OCI-LY7 (cell line): ENCODE results near the gene CRYBB1. TPM values are rescaled to one million over a fixed set of nuclear protein-coding genes. Genes with fewer than 3 reads are reported as not detected.
A peak's percentile ranks its signal among the peaks of the same experiment; 100 is the strongest.

Experiments used
- BruUV-seq: library from RNA; stranded (reverse); fragments of 400-500 nt; replicated peaks from 2 replicates; lab custom pipeline; 2021; lab: Mats Ljungman, UMichigan
- CTCF ChIA-PET: fragments of 300-600 bp; sonication (Branson Sonifier 250); formaldehyde crosslinking; loops from one replicate; lab custom pipeline; 2022; ENCODE audit warnings: antibody characterized with exemption; ENCODE audit not compliant: unreplicated experiment; lab: Charles Lee
- POLR2A ChIA-PET: fragments of 300-600 bp; sonication (Branson Sonifier 250); formaldehyde crosslinking; loops from one replicate; lab custom pipeline; 2022; ENCODE audit warnings: antibody characterized with exemption; lab: Charles Lee
- DNase-seq: peaks from one replicate; pipeline ENCODE4 v3.0.0-alpha.2; 2015; ENCODE audit warnings: low spot score
- H2AFZ ChIP-seq: fragments of 200-600 bp; sonication (generic), shearing (Covaris generic); 2 replicates; pipeline ENCODE4 v1.6.1; 2014; ENCODE audit warnings: mild to moderate bottlenecking, antibody characterized with exemption, low read length, moderate library complexity
- H3K27ac ChIP-seq: fragments of 200-600 bp; sonication (generic); 2 replicates; pipeline ENCODE4 v1.5.1; 2014; ENCODE audit warnings: mixed run types, low read depth, mild to moderate bottlenecking, moderate library complexity, low read length, inconsistent platforms; ENCODE audit not compliant: poor library complexity, severe bottlenecking
- H3K36me3 ChIP-seq: fragments of 200-600 bp; sonication (generic); 2 replicates; pipeline ENCODE4 v1.6.1; 2014; ENCODE audit warnings: mild to moderate bottlenecking, antibody characterized with exemption, low read length, moderate library complexity, mixed read lengths; ENCODE audit not compliant: insufficient read depth
- H3K4me1 ChIP-seq: fragments of 200-600 bp; sonication (generic); 2 replicates; pipeline ENCODE4 v1.5.1; 2014; ENCODE audit warnings: mild to moderate bottlenecking, low read length; ENCODE audit not compliant: insufficient read depth, poor library complexity, severe bottlenecking
- H3K4me2 ChIP-seq: fragments of 200-600 bp; sonication (generic); 2 replicates; pipeline ENCODE4 v1.6.1; 2014; ENCODE audit warnings: mild to moderate bottlenecking, low read length
- H3K4me3 ChIP-seq: fragments of 200-600 bp; sonication (generic); 2 replicates; pipeline ENCODE4 v1.5.1; 2014; ENCODE audit warnings: mild to moderate bottlenecking, low read depth, low read length; ENCODE audit not compliant: poor library complexity, severe bottlenecking
- H3K79me2 ChIP-seq: fragments of 200-600 bp; sonication (generic); 2 replicates; pipeline ENCODE4 v1.6.1; 2016; ENCODE audit warnings: low read depth, mild to moderate bottlenecking, low read length, moderate library complexity, mixed read lengths; ENCODE audit not compliant: insufficient read depth
- H3K9me2 ChIP-seq: fragments of 200-600 bp; sonication (generic); 2 replicates; pipeline ENCODE4 v1.6.1; 2016; ENCODE audit warnings: mild to moderate bottlenecking, low read length, mixed read lengths; ENCODE audit not compliant: insufficient read depth
- H3K9me3 ChIP-seq: fragments of 200-600 bp; sonication (generic); 2 replicates; pipeline ENCODE4 v1.6.1; 2014; ENCODE audit warnings: mild to moderate bottlenecking, mixed run types, low read length, mixed read lengths
- H4K20me1 ChIP-seq: fragments of 200-600 bp; sonication (generic); 2 replicates; pipeline ENCODE4 v1.6.1; 2014; ENCODE audit warnings: mild to moderate bottlenecking, antibody characterized with exemption, low read length, moderate library complexity, mixed read lengths; ENCODE audit not compliant: insufficient read depth
- EZH2phosphoT487 ChIP-seq: fragments of 200-600 bp; sonication (generic); IDR thresholded peaks from 2 replicates; pipeline ENCODE4 v1.6.1; 2018; ENCODE audit warnings: low read depth, borderline replicate concordance, mild to moderate bottlenecking, mixed run types, antibody characterized with exemption, low read length, moderate library complexity, mixed read lengths
- intact Hi-C: fragments of 100-400 bp; cut with micrococcal nuclease; formaldehyde crosslinking; loops from one replicate; pipeline ENCODE4 v1.10.0; 2022; ENCODE audit not compliant: unreplicated experiment
- total RNA-seq, 2 experiments: library from RNA; depleted of rRNA in 1 of 2; stranded (reverse); fragments of >200 nt in 1 of 2; shearing (Covaris generic) in 1 of 2; gene quantifications; 2 replicates each; pipeline ENCODE4 v1.2.3, GENCODE V29; 2014 to 2022
- TF ChIP-seq, protein P1 (sequence below): fragments of 200-600 bp; sonication (generic); conservative IDR thresholded peaks from 2 replicates; pipeline ENCODE4 v1.5.1; 2014; ENCODE audit warnings: mild to moderate bottlenecking, antibody characterized with exemption, low read length, moderate library complexity, mixed read lengths

CRYBB1 gene
- total RNA-seq, 2 experiments from 2014 or later, result 0.35 TPM; not detected in 1

DNA sequence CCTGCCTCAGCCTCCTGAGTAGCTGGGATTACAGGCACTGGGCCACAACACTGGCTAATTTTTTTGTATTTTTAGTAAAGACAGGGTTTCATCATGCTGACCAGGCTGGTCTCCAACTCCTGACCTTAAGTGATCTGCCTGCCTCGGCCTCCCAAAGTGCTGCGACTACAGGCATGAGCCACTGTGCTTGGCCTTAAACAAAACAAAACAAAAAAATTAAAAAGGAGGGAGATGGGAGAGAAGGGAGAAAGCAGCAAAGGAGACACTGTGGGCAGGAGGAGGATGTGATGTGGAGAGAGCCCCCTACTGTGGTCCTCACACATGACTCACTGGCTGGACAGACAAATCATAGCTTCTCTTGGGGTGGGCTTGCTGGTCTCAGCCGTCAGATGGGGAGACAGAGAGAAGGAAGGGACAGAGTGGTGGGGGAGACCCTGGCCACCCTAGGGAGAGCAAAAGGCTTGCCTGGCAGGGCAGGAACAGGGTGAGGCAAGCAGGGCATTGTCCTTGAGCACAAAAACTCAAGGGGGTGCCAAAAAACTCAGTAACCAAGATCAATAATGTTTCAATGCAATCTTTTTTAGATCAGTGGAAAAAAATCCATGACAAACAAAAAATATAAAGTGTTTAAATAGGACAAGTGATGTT is 59.5 kb downstream of the CRYBB1 start:
- Histone ChIP-seq H3K27ac (no peak overlapping the region), H3K4me3 (no peak overlapping the region), H2AFZ (no peak overlapping the region), H3K4me2 (no peak overlapping the region), H3K4me1 (peaks cover 21% of the 10 kb centered on the region), H3K9me3 (no peaks in the 10 kb centered on the region), H3K36me3 (no peaks in the 10 kb centered on the region), H3K9me2 (no peaks in the 10 kb centered on the region), H4K20me1 (no peaks in the 10 kb centered on the region), H3K79me2 (no peaks in the 10 kb centered on the region)
- no TSS peak for BruUV-seq
- DNase-seq, result no peak
- ChIA-PET CTCF (no interaction called here), POLR2A (no interaction called here)
- TF ChIP-seq, protein P1, sequence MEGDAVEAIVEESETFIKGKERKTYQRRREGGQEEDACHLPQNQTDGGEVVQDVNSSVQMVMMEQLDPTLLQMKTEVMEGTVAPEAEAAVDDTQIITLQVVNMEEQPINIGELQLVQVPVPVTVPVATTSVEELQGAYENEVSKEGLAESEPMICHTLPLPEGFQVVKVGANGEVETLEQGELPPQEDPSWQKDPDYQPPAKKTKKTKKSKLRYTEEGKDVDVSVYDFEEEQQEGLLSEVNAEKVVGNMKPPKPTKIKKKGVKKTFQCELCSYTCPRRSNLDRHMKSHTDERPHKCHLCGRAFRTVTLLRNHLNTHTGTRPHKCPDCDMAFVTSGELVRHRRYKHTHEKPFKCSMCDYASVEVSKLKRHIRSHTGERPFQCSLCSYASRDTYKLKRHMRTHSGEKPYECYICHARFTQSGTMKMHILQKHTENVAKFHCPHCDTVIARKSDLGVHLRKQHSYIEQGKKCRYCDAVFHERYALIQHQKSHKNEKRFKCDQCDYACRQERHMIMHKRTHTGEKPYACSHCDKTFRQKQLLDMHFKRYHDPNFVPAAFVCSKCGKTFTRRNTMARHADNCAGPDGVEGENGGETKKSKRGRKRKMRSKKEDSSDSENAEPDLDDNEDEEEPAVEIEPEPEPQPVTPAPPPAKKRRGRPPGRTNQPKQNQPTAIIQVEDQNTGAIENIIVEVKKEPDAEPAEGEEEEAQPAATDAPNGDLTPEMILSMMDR, result no peak
- no peak for TF ChIP-seq EZH2phosphoT487
- intact Hi-C loops, result no loop called here

DNA sequence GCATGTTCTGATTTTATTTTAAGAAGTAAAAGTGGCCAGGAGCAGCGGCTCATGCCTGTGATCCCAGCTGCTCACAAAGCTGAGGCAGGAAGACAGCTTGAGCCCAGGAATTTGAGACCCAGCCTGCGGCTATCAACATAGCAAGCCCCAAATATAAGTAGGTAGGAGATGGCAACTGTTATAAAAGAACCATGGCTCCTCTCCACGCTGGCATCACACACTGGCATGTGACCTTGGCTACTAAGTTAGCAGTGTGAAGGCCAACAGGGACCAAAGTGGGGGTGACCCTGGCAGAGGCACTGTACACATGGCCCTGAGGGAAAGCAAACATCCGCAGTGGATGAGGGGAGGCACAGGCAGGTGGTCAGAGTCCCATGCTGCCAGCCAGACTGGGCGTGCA is 60.9 kb downstream of the CRYBB1 start:
- H3K9me2 ChIP-seq, result no peaks in the 10 kb centered on the region
- no peaks in the 10 kb centered on the region for H3K79me2 ChIP-seq
- ChIA-PET POLR2A (no interaction called here), CTCF (no interaction called here)
- H2AFZ ChIP-seq, result no peak overlapping the region
- H3K4me3 ChIP-seq, result no peak overlapping the region
- TF ChIP-seq, protein P1, result no peak
- TF ChIP-seq EZH2phosphoT487, result no peak
- no peak overlapping the region for H3K4me2 ChIP-seq
- H3K4me1 ChIP-seq, result peaks cover 27% of the 10 kb centered on the region
- no peaks in the 10 kb centered on the region for H4K20me1 ChIP-seq
- intact Hi-C loops, result no loop called here
- no peaks in the 10 kb centered on the region for H3K36me3 ChIP-seq
- H3K27ac ChIP-seq, result no peak overlapping the region
- H3K9me3 ChIP-seq, result no peaks in the 10 kb centered on the region
- BruUV-seq, result no TSS peak
- no peak for DNase-seq

DNA sequence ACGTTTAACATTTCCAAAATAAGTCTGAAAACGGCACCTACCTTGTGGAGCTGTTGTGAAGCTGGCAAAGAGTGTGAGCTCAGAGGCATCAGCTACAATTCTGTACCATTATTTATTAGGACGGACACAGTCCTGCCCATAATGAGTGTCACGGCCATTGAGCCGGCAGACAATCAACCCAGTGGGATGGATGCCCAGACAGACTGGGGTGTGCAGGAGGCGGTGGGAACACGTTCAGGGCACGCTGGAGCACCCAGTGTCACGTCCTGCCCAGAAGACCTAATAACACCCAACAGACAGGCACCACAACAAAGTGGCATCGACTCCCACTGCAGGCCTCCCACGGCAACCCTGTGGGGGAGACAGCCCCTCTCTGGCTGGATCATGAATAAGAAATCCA is 62.3 kb downstream of the CRYBB1 start:
- BruUV-seq, result no TSS peak
- intact Hi-C loops, result no loop called here
- Histone ChIP-seq H3K4me3 (no peak overlapping the region), H3K79me2 (no peaks in the 10 kb centered on the region), H3K9me2 (no peaks in the 10 kb centered on the region), H2AFZ (no peak overlapping the region), H3K36me3 (no peaks in the 10 kb centered on the region), H3K4me2 (peak overlapping the region; percentile 7; the same call in 1 of the 2 replicates), H3K9me3 (no peaks in the 10 kb centered on the region), H3K27ac (no peak overlapping the region), H4K20me1 (no peaks in the 10 kb centered on the region), H3K4me1 (peaks cover 34% of the 10 kb centered on the region)
- DNase-seq, result no peak
- TF ChIP-seq, protein P1, result no peak
- no peak for TF ChIP-seq EZH2phosphoT487
- ChIA-PET POLR2A (interaction anchor here (0.6 to 1.9 kb wide), 3 partner anchors 12 to 52 kb away, joined by 3 to 11 read pairs (median 5); no protein-coding TSS in a partner anchor), CTCF (no interaction called here)
